H1 (cell line): ENCODE measurements around the gene UXT. TPM values are rescaled to one million over a fixed set of nuclear protein-coding genes. Genes with fewer than 3 reads are reported as not detected.

Experiments used
- ATF3 ChIP-seq: IDR thresholded peaks from 2 replicates; pipeline ENCODE4 v1.6.1; 2011; ENCODE audit warnings: low read depth, mild to moderate bottlenecking, low read length; ENCODE audit not compliant: insufficient read depth
- BCL11A ChIP-seq, 2 experiments: IDR thresholded peaks; one replicate each; pipeline ENCODE4 v1.6.1; 2011; ENCODE audit warnings: low read depth in 2 of 2, low read length in 2 of 2, mild to moderate bottlenecking in 2 of 2
- CBX5 ChIP-seq: fragments of 300-800, 300-1000 bp; sonication (generic); IDR thresholded peaks from 2 replicates; pipeline ENCODE4 v1.7.1; 2016; ENCODE audit warnings: antibody characterized with exemption, low read length, low read depth
- CHD7 ChIP-seq: fragments of 300-600 bp; sonication (generic); IDR thresholded peaks from 2 replicates; pipeline ENCODE4 v1.7.1; 2012; ENCODE audit warnings: low read length, moderate library complexity, mild to moderate bottlenecking, inconsistent platforms; ENCODE audit not compliant: insufficient replicate concordance
- EP300 ChIP-seq, 2 experiments: IDR thresholded peaks; 1 replicate in 1 of 2; 2 replicates in 1 of 2; pipeline ENCODE4 v1.6.1; 2011 to 2012; ENCODE audit warnings: low read depth in 2 of 2, low read length in 2 of 2, mild to moderate bottlenecking in 2 of 2, borderline replicate concordance in 1 of 2, inconsistent platforms in 1 of 2, moderate library complexity in 1 of 2
- GABPA ChIP-seq: IDR thresholded peaks from 2 replicates; pipeline ENCODE4 v1.6.1; 2011; ENCODE audit warnings: mild to moderate bottlenecking, low read length, moderate library complexity, borderline replicate concordance; ENCODE audit not compliant: insufficient read depth
- HDAC6 ChIP-seq: IDR thresholded peaks from one replicate; pipeline ENCODE4 v1.7.1; 2012; ENCODE audit warnings: low read depth, mild to moderate bottlenecking, inconsistent platforms, low read length, moderate library complexity
- SP1 ChIP-seq: IDR thresholded peaks from 2 replicates; pipeline ENCODE4 v1.6.1; 2011; ENCODE audit warnings: low read depth, low read length
- polyA plus RNA-seq, 7 experiments: library from polyadenylated mRNA; depleted of rRNA in 3 of 7; stranded (reverse) in 5 of 7; unstranded in 2 of 7; fragments of >200 nt in 5 of 7; fragments of 200-250 nt in 2 of 7; gene quantifications; 1 replicate in 5 of 7; 2 replicates in 1 of 7; 4 replicates in 1 of 7; pipeline versions ENCODE4 v1.2.1 to v1.2.3, GENCODE V29; 2011 to 2013; ENCODE audit warnings: missing spikeins in 2 of 7, mixed read lengths in 2 of 7
- total RNA-seq: library from RNA; stranded (reverse); fragmentation: NEBNext Ultra II Directional; extraction: Animal tissue kit (Norgen Biotek cat#: 25700); gene quantifications from 2 replicates; pipeline ENCODE4 v1.2.1, GENCODE V29; 2021

Gene UXT
- total and polyA plus RNA-seq, 2 of the 8 experiments (the other 6 are each of a cell fraction or from before 2014, with no cell fraction given), result 69.4 to 116 TPM

GRCh38 chrX:47683184-47683828 is 24.3 kb upstream of the UXT start (continued):
- TF ChIP-seq CHD7, result no peak
- TF ChIP-seq GABPA, result no peak
- no peak for TF ChIP-seq SP1
- no peak for TF ChIP-seq CBX5
- no peak for TF ChIP-seq HDAC6
- TF ChIP-seq EP300 (IDR thresholded peaks at IDR 0.05; ENCODE audit: borderline replicate concordance in 1 of 2, low read depth in 2 of 2, low read length in 2 of 2), result no peak
- TF ChIP-seq ATF3, result no peak
- no peak for TF ChIP-seq BCL11A (IDR thresholded peaks at IDR 0.05; ENCODE audit: low read depth in 2 of 2, low read length in 2 of 2)
